Measurements from ENCODE around the gene TRA2B.

Gene TRA2B

GRCh38 chr3:185949515-185949914 lies 11.7 kb upstream of the TRA2B start:
- DNase-seq: no peak

GRCh38 chr3:185948292-185948691 lies 10.5 kb upstream of the TRA2B start:
- no peak for DNase-seq

GRCh38 chr3:185943760-185944106 lies 5.9 kb upstream of the TRA2B start:
- DNase-seq: no peak

GRCh38 chr3:185942907-185943759 lies 5.3 kb upstream of the TRA2B start:
- peak; percentile 62 for DNase-seq

GRCh38 chr3:185942396-185942795 lies 4.6 kb upstream of the TRA2B start:
- no peak for DNase-seq

- DNase-seq: no peak
These were observed 3.1 kb upstream of the TRA2B start for GRCh38 chr3:185940951-185941350.

GRCh38 chr3:185939721-185940120 lies 1.9 kb upstream of the TRA2B start:
- no peak for DNase-seq

- peak; percentile 82 for DNase-seq
These were observed 763 bp downstream of the TRA2B start for GRCh38 chr3:185936814-185937688.

- no peak for DNase-seq
These were observed 1.6 kb downstream of the TRA2B start for GRCh38 chr3:185936273-185936629.

GRCh38 chr3:185935465-185936272 lies 2.1 kb downstream of the TRA2B start:
- no peak for DNase-seq

- DNase-seq: no peak
These were observed 2.9 kb downstream of the TRA2B start for GRCh38 chr3:185934767-185935464.

- no peak for DNase-seq
These were observed 3.6 kb downstream of the TRA2B start for GRCh38 chr3:185934174-185934557.

GRCh38 chr3:185933374-185934173 lies 4.2 kb downstream of the TRA2B start:
- no peak for DNase-seq

GRCh38 chr3:185931777-185932612 lies 5.8 kb downstream of the TRA2B start:
- no peak for DNase-seq

- DNase-seq: no peak
These were observed 7.3 kb downstream of the TRA2B start for GRCh38 chr3:185930393-185931107.

- DNase-seq: no peak
These were observed 8.3 kb downstream of the TRA2B start for GRCh38 chr3:185929192-185930151.

- DNase-seq: no peak
These were observed 9.3 kb downstream of the TRA2B start for GRCh38 chr3:185928496-185928895.

GRCh38 chr3:185927501-185928200 lies 10.2 kb downstream of the TRA2B start:
- no peak for DNase-seq
